ENCODE results near the gene COPS8.

DNA sequence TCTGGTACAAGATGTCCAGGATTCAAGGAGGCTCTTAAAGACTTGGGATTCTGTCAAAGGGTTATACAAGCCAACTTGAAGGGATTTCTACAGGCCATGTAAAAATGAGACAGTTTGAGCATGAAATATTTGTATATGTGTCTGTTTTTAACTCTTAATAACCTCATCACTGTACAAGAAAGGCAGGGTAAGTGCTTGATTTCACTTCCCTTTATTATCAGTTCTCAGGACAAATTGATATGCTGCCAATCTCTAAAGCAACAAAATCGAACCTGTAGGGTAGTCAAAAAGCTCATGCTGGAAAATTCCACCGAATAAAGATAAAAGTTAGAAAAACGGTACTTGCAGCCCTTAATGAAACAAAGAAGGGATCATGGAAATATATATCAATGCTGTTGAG lies 14.1 kb downstream of the COPS8 start:
- TF ChIP-seq, protein P1, sequence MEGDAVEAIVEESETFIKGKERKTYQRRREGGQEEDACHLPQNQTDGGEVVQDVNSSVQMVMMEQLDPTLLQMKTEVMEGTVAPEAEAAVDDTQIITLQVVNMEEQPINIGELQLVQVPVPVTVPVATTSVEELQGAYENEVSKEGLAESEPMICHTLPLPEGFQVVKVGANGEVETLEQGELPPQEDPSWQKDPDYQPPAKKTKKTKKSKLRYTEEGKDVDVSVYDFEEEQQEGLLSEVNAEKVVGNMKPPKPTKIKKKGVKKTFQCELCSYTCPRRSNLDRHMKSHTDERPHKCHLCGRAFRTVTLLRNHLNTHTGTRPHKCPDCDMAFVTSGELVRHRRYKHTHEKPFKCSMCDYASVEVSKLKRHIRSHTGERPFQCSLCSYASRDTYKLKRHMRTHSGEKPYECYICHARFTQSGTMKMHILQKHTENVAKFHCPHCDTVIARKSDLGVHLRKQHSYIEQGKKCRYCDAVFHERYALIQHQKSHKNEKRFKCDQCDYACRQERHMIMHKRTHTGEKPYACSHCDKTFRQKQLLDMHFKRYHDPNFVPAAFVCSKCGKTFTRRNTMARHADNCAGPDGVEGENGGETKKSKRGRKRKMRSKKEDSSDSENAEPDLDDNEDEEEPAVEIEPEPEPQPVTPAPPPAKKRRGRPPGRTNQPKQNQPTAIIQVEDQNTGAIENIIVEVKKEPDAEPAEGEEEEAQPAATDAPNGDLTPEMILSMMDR (IDR thresholded peaks at IDR 0.05; ENCODE audit: low read depth, low read length): no peak
- no peak for TF ChIP-seq EZH2phosphoT487 (IDR thresholded peaks at IDR 0.05; ENCODE audit: low read depth)
